GM19438 (cell line): Measurements from ENCODE around the gene TMEM132A.

Source experiments
- ATAC-seq: cut with Tn5 transposase; IDR thresholded peaks from one replicate; pipeline ENCODE4 v1.9.1; 2021; ENCODE audit warnings: low read depth; ENCODE audit not compliant: unreplicated experiment

TMEM132A gene

DNA sequence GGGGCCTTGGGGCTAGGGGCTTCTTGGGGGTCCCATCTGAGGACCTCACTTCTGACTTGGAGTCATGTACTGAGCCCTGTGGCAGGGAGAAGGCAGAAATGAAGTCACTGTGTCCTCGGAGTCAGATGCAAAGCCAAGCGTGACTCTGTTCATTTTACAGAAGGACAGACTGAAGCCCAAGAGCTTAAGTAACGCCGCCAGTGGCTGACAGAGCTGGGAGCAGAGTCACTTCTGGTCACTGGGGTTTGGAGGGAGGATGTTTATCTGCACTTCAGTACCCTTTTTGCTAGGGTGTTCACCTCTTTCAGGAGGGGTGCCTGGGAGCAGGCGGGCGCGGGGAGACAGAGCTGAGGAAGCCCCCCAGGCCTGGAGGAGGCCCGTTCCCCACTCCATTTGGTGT lies 57.9 kb downstream of the TMEM132A start:
- ATAC-seq: no peak

- no peak for ATAC-seq
These were observed 59.9 kb downstream of the TMEM132A start for GRCh38 chr11:60984149-60984548.

GRCh38 chr11:60984636-60985035 lies 60.4 kb downstream of the TMEM132A start:
- ATAC-seq: no peak

- ATAC-seq: no peak
These were observed 61.2 kb downstream of the TMEM132A start for GRCh38 chr11:60985501-60985900.

DNA sequence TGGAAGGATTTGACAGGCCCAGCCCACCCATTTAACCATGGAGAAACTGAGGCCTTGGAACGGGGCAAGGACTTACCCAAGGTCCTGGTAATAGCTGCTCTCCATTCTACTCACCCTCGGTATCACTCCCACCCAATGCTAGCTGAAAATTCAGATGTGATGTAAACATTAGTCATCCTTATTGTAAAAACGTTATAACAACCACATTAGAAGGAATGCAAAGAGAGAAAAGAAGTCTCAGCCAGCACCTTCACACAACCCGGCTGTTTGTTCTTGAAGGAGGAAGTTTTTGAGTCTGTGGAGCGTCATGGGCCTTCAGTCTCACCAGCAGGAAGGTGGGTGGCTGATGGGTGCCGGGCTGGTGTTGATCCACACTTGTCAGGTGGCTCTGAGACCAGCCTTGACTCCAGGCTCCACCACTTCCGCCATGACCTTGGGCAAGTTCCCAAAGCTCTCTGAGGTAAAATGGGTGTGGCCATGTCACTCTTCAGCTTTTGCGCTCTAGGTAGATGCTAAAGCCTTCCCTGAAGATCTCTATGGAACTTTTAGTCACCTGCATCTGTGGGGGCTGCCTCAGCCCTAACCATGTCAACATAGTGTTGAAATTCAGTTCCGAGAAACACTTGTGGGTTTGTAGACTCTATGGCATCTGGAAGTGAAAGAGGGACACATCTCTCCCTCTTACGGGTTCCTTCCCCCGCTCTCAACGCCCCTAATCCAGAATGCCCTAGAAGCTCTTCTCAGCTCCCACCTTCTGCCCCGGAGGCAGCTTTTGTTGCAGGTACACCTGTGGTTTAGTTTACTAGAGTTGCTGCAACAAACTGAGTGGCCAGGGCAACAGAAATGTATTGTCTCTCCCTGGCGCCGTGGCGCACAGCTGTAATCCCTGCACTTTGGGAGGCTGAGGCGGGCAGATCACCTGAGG lies 62.0 kb downstream of the TMEM132A start:
- no peak for ATAC-seq
